ENCODE measurements around the gene RNASE13. TPM values are rescaled to one million over a fixed set of nuclear protein-coding genes. Genes with fewer than 3 reads are reported as not detected.

Gene RNASE13
- total RNA-seq, 1 experiment from 2014 or later = not detected

DNA sequence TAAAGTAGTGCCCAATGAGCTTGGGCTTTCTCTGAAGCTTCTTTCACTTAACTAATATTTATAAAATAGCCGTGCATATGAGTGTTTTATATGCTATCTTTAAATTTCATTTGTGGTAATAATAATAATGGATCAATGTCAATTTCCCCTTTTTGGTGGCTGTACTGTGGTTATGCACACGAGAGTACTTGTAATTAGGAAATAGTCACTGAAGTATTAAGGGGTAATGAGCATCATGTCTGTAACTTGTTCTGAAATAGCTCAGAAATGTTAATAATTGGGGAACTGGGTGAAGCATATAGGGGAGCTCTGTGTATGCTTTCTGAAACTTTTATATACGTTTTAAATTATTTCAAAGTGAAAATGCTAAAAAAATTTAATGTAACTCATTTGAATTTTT is 16.0 kb upstream of the RNASE13 start:
- Mint-ChIP-seq H3K4me1 (peaks cover 7 to 10% of the 10 kb centered on the region in 2 experiments), H3K4me3 (no peak overlapping the region), H3K27me3 (ENCODE audit: low read depth) (peaks cover 6% of the 10 kb centered on the region; the same call in 1 of the 2 replicates), H3K9me3 (no peaks in the 10 kb centered on the region), H3K27ac (no peak overlapping the region), H3K36me3 (ENCODE audit: insufficient read depth in 1 of 3, low read depth in 3 of 3) (no peaks in the 10 kb centered on the region)
- Histone ChIP-seq H3K56ac (ENCODE audit: insufficient read length, low read depth, low read length) (no peak overlapping the region), H3K14ac (ENCODE audit: insufficient read depth, low read length) (no peak overlapping the region), H3K79me2 (ENCODE audit: insufficient read depth, low read length) (no peaks in the 10 kb centered on the region), H4K8ac (replicated peaks; ENCODE audit: insufficient read length, low read depth, low read length) (no peak overlapping the region), H4K5ac (ENCODE audit: insufficient read length, low read depth, low read length) (no peak overlapping the region), H3K9me3 (ENCODE audit: control insufficient read depth, low read depth, low read length) (no peaks in the 10 kb centered on the region), H3T11ph (ENCODE audit: low read length) (no peak overlapping the region), H3K27ac (ENCODE audit: insufficient read length, low read depth, low read length) (no peak overlapping the region), H3K27me3 (ENCODE audit: insufficient read depth, low read length) (no peaks in the 10 kb centered on the region), H2BK20ac (ENCODE audit: low read depth, low read length, poor library complexity, severe bottlenecking) (no peak overlapping the region), H3K9ac (ENCODE audit: extremely low read depth, insufficient read length, low read length) (no peak overlapping the region), H3K79me1 (ENCODE audit: insufficient read depth, low read depth, low read length, poor library complexity, severe bottlenecking) (no peaks in the 10 kb centered on the region), H3K4me1 (ENCODE audit: insufficient read depth, low read length) (no peaks in the 10 kb centered on the region; the same call in 1 of the 2 replicates), H4K20me1 (ENCODE audit: control insufficient read depth, insufficient read depth, insufficient read length) (no peaks in the 10 kb centered on the region), H3K4ac (ENCODE audit: low read depth, low read length) (no peak overlapping the region), H3K23me2 (ENCODE audit: insufficient read length, low read depth, low read length, poor library complexity, severe bottlenecking) (no peaks in the 10 kb centered on the region), H3K4me2 (ENCODE audit: insufficient read depth, insufficient read length, low read length) (no peak overlapping the region), H2BK15ac (ENCODE audit: low read depth, low read length) (no peak overlapping the region), H2BK120ac (ENCODE audit: low read depth, low read length, poor library complexity, severe bottlenecking) (no peak overlapping the region), H2BK12ac (ENCODE audit: insufficient read length, low read depth, low read length) (no peak overlapping the region), H4K91ac (ENCODE audit: insufficient read length, low read depth, low read length) (no peak overlapping the region), H3K23ac (ENCODE audit: insufficient read length, low read depth, low read length) (no peak overlapping the region), H3K18ac (ENCODE audit: insufficient read length, low read depth, low read length) (no peak overlapping the region), H2AK5ac (ENCODE audit: insufficient read length, low read length) (no peak overlapping the region), H2AFZ (ENCODE audit: low read length) (no peak overlapping the region), H2BK5ac (ENCODE audit: insufficient read length, low read length) (no peak overlapping the region)
- no CpG with 5 or more reads among the region's 3 CpGs for WGBS (ENCODE audit: extremely low coverage, insufficient read length, low lambda C conversion rate)
- TF ChIP-seq, protein P1, sequence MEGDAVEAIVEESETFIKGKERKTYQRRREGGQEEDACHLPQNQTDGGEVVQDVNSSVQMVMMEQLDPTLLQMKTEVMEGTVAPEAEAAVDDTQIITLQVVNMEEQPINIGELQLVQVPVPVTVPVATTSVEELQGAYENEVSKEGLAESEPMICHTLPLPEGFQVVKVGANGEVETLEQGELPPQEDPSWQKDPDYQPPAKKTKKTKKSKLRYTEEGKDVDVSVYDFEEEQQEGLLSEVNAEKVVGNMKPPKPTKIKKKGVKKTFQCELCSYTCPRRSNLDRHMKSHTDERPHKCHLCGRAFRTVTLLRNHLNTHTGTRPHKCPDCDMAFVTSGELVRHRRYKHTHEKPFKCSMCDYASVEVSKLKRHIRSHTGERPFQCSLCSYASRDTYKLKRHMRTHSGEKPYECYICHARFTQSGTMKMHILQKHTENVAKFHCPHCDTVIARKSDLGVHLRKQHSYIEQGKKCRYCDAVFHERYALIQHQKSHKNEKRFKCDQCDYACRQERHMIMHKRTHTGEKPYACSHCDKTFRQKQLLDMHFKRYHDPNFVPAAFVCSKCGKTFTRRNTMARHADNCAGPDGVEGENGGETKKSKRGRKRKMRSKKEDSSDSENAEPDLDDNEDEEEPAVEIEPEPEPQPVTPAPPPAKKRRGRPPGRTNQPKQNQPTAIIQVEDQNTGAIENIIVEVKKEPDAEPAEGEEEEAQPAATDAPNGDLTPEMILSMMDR (conservative IDR thresholded peaks at IDR 0.05) = no peak
- DNase-seq = no peak
